ENCODE results near the gene DACT3.
A peak's percentile ranks its signal among the peaks of the same experiment; 100 is the strongest.

The DACT3 gene

GRCh38 chr19:46668662-46669061 is 7.7 kb upstream of the DACT3 start:
- DNase-seq (ENCODE audit: low read depth, low spot score) = no peak

GRCh38 chr19:46665072-46665471 is 4.1 kb upstream of the DACT3 start:
- no peak for DNase-seq (ENCODE audit: low read depth, low spot score)

- peak; percentile 46 for DNase-seq (ENCODE audit: low read depth, low spot score)
Measured at GRCh38 chr19:46661735-46662592, 982 bp upstream of the DACT3 start.

GRCh38 chr19:46660551-46661019 is 397 bp downstream of the DACT3 start:
- no peak for DNase-seq (ENCODE audit: low read depth, low spot score)

- no peak for DNase-seq (ENCODE audit: low read depth, low spot score)
Measured at GRCh38 chr19:46660008-46660517, 919 bp downstream of the DACT3 start.

- DNase-seq (ENCODE audit: low read depth, low spot score) = no peak
Measured at GRCh38 chr19:46659151-46660007, 1.6 kb downstream of the DACT3 start.

- DNase-seq (ENCODE audit: low read depth, low spot score) = no peak
Measured at GRCh38 chr19:46656541-46656940, 4.4 kb downstream of the DACT3 start.

GRCh38 chr19:46654621-46655152 is 6.3 kb downstream of the DACT3 start:
- no peak for DNase-seq (ENCODE audit: low read depth, low spot score)

- no peak for DNase-seq (ENCODE audit: low read depth, low spot score)
Measured at GRCh38 chr19:46650445-46650844, 10.5 kb downstream of the DACT3 start.

- DNase-seq (ENCODE audit: low read depth, low spot score) = no peak
Measured at GRCh38 chr19:46648961-46649960, 11.7 kb downstream of the DACT3 start.

GRCh38 chr19:46648060-46648960 is 12.7 kb downstream of the DACT3 start:
- DNase-seq (ENCODE audit: low read depth, low spot score) = no peak

- no peak for DNase-seq (ENCODE audit: low read depth, low spot score)
Measured at GRCh38 chr19:46646402-46646801, 14.6 kb downstream of the DACT3 start.

- DNase-seq (ENCODE audit: low read depth, low spot score) = no peak
Measured at GRCh38 chr19:46644720-46645119, 16.3 kb downstream of the DACT3 start.

- DNase-seq (ENCODE audit: low read depth, low spot score) = no peak
Measured at GRCh38 chr19:46640656-46641055, 20.3 kb downstream of the DACT3 start.

- DNase-seq (ENCODE audit: low read depth, low spot score) = no peak
Measured at GRCh38 chr19:46639358-46640182, 21.4 kb downstream of the DACT3 start.

GRCh38 chr19:46637224-46637623 is 23.8 kb downstream of the DACT3 start:
- no peak for DNase-seq (ENCODE audit: low read depth, low spot score)

- no peak for DNase-seq (ENCODE audit: low read depth, low spot score)
Measured at GRCh38 chr19:46635920-46636761, 24.8 kb downstream of the DACT3 start, which contains the start of gene GNG8. Gene GNG8 (minus strand): TSS chr19:46636202. CDS start chr19:46634682, 1,520 bp downstream.

Data from activated CD4-positive, CD25-positive, alpha-beta regulatory T cell treated with anti-CD3 and anti-CD28 coated beads, Interleukin-2, amount 50 U/mL, for 16 hours (primary cell).